ENCODE results near the gene C1QTNF1.

The C1QTNF1 gene

GRCh38 chr17:79084291-79085153 is 60.6 kb downstream of the C1QTNF1 start:
- no peak for TF ChIP-seq REST (IDR thresholded peaks at IDR 0.05; ENCODE audit: low read depth)
- no peak for TF ChIP-seq CEBPB (IDR thresholded peaks at IDR 0.05)
- TF ChIP-seq EGR1 (IDR thresholded peaks at IDR 0.05): no peak
- TF ChIP-seq MAX (IDR thresholded peaks at IDR 0.05): no peak
- no peak for TF ChIP-seq EP300 (IDR thresholded peaks at IDR 0.05; ENCODE audit: borderline replicate concordance)
- TF ChIP-seq TCF12 (IDR thresholded peaks at IDR 0.05; ENCODE audit: low read depth): no peak
- TF ChIP-seq USF1 (IDR thresholded peaks at IDR 0.05): no peak
- no peak for TF ChIP-seq RAD21 (IDR thresholded peaks at IDR 0.05; ENCODE audit: low read depth)
- TF ChIP-seq ZBTB7A (IDR thresholded peaks at IDR 0.05; ENCODE audit: low read depth): no peak
- no peak for TF ChIP-seq FOXM1 (IDR thresholded peaks at IDR 0.05; ENCODE audit: borderline replicate concordance, low read depth)

- no peak for TF ChIP-seq ZBTB7A (IDR thresholded peaks at IDR 0.05; ENCODE audit: low read depth)
- TF ChIP-seq EP300 (IDR thresholded peaks at IDR 0.05; ENCODE audit: borderline replicate concordance): no peak
- TF ChIP-seq YY1 (IDR thresholded peaks at IDR 0.05; ENCODE audit: low read depth): no peak
- no peak for TF ChIP-seq TEAD4 (IDR thresholded peaks at IDR 0.05)
- no peak for TF ChIP-seq MAX (IDR thresholded peaks at IDR 0.05)
- TF ChIP-seq RAD21 (IDR thresholded peaks at IDR 0.05; ENCODE audit: low read depth): no peak
- no peak for TF ChIP-seq EGR1 (IDR thresholded peaks at IDR 0.05)
- no peak for TF ChIP-seq TCF12 (IDR thresholded peaks at IDR 0.05; ENCODE audit: low read depth)
- no peak for TF ChIP-seq REST (IDR thresholded peaks at IDR 0.05; ENCODE audit: low read depth)
- TF ChIP-seq NFIC (IDR thresholded peaks at IDR 0.05): no peak
- TF ChIP-seq USF1 (IDR thresholded peaks at IDR 0.05): no peak
- TF ChIP-seq FOXM1 (IDR thresholded peaks at IDR 0.05; ENCODE audit: borderline replicate concordance, low read depth): no peak
- TF ChIP-seq TAF1 (IDR thresholded peaks at IDR 0.05; ENCODE audit: low read depth): no peak
- TF ChIP-seq CREB1 (IDR thresholded peaks at IDR 0.05; ENCODE audit: low read depth): no peak
- no peak for TF ChIP-seq CEBPB (IDR thresholded peaks at IDR 0.05)
Measured at GRCh38 chr17:79085154-79085920, 61.4 kb downstream of the C1QTNF1 start.

- no peak for TF ChIP-seq TEAD4 (IDR thresholded peaks at IDR 0.05)
- no peak for TF ChIP-seq CEBPB (IDR thresholded peaks at IDR 0.05)
Measured at GRCh38 chr17:79085921-79086551, 62.1 kb downstream of the C1QTNF1 start.

- TF ChIP-seq TEAD4 (IDR thresholded peaks at IDR 0.05) (no peak), USF1 (IDR thresholded peaks at IDR 0.05) (no peak), REST (IDR thresholded peaks at IDR 0.05; ENCODE audit: low read depth) (no peak), EGR1 (IDR thresholded peaks at IDR 0.05) (no peak), TCF12 (IDR thresholded peaks at IDR 0.05; ENCODE audit: low read depth) (no peak), CREB1 (IDR thresholded peaks at IDR 0.05; ENCODE audit: low read depth) (no peak), FOXM1 (IDR thresholded peaks at IDR 0.05; ENCODE audit: borderline replicate concordance, low read depth) (no peak), TAF1 (IDR thresholded peaks at IDR 0.05; ENCODE audit: low read depth) (no peak), RAD21 (IDR thresholded peaks at IDR 0.05; ENCODE audit: low read depth) (no peak), CEBPB (IDR thresholded peaks at IDR 0.05) (no peak), MAX (IDR thresholded peaks at IDR 0.05) (no peak), EP300 (IDR thresholded peaks at IDR 0.05; ENCODE audit: borderline replicate concordance) (no peak), NFIC (IDR thresholded peaks at IDR 0.05) (no peak)
Measured at GRCh38 chr17:79086609-79087427, 62.8 kb downstream of the C1QTNF1 start.

Measured in Ishikawa (cell line).